GM18868 (cell line): ENCODE data around the gene MANSC4.

Source experiments
- ATAC-seq: cut with Tn5 transposase; IDR thresholded peaks from one replicate; pipeline ENCODE4 v1.9.1; 2021; ENCODE audit warnings: mild to moderate bottlenecking, moderate library complexity; ENCODE audit not compliant: unreplicated experiment

MANSC4 gene

DNA sequence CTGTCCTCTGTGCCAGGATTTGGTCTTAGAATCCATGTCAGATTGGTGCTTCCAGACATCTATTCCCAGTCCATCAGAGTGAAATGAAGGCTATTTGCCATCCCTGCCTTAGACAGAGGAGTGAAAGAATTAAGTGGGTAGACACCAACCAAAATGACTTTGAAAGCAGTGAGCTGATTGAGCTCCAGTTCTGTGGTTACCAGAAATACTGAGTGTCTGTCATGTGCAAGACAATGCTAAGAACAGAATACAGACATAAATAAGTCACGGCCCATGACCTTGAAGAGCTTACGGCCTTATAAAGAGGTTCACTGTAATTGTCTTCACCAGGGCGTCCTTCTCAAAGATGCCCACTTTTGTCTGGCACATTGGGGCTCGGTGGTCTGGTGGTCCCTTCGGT, 21.6 kb upstream of the MANSC4 start:
- no peak for ATAC-seq

DNA sequence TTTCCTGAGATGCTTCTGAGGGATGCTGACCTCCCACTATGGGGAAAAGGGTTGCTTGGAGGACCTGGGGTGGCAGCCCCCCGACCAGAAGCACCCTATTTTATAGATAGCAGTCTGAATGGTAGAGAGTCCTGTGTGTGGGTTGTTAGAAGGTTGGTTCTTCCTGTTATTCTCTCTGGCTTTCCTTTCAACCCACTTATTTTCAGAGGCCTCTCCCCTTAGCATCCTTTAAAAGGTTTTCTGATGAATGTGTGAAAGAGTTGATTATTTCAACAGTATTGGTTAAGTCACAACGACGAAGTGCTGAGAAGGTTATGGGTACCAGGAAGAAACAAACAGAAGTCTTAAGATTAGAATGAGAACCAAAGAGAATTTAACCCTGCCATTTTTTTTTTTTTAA, 20.8 kb upstream of the MANSC4 start:
- ATAC-seq: no peak

DNA sequence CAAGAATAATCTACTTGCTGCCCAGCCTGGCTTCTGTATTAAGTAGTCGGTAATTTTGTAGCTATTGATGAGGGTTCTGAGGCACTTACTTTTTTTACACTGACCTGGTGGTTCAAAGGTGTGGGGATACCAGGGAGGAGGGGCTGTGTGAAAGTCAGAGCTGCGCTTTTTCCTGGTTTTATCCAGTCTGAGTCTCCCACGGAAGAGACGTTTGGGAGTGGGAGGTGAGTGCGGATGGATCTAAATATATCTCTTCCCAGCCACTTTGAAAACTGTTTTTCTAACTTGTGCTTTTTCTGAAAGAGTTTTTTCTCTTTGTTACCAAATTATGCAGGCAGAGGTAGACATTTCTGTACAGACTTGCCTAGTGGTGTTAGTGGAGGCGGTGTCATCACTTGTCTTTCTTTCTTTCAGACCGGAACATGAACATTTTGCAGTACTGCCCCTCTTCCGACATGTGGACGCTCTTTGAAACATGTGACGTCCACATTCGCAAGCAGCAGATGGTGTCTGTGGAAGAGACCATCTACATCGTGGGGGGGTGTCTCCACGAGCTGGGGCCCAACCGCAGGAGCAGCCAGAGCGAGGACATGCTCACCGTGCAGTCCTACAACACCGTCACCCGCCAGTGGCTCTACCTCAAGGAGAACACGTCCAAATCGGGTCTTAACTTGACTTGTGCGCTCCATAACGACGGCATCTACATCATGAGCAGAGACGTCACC, 17.4 kb upstream of the MANSC4 start:
- no peak for ATAC-seq

DNA sequence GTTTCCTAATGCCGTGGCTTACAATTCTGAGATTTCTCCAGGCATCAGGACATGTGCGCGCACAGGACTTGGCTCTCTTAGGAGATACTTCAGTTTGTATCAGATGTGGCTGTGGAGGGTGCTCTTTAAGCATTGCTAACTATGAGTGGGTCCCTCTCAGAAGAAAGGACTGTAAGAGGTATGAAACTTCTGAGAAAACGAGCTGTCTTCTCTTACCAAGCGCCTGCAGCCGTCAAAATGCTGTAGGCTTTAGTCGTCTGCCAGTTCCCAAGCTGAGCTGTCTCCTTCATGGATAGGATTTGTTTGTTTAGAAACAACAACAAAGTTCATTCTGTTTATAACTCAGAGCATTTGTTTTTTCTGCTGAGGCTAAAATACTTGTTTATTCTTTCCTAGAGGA, 16.1 kb upstream of the MANSC4 start:
- no peak for ATAC-seq

DNA sequence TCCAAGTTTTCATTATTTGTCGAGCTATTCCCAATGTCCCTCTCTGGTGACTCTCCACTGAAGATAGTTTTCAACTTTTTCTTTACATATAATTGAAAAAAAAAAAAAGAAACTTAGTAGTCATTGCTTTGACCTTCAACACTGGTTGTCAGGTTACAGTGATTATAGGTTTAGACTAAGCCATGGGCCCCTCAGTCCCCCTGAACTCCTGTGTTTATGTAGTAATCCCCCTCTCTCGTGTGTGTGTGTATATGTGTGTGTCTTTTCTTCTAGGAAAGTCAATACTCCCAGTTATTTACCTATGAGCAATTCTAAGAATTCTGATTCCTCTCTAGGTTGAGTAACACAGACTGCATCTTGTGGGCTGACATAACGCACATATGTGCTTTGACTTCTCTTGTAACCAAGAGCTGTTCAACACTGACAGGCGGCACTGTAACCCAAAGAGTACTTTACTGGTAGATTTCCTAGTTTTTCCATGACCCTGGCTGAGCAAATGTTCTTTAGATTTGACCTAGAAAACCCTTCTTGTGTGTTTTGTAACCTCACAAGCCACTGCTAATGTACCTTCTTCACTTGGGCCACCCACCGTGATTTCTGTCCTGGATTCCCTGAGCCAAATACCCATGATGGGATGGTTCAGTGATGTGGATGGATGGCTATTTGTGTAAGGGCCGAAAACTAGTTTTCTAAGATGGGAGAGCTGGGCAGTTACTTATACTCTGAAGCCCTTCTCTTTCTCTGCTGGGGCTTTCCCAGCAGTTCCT, 15.0 kb upstream of the MANSC4 start:
- no peak for ATAC-seq

DNA sequence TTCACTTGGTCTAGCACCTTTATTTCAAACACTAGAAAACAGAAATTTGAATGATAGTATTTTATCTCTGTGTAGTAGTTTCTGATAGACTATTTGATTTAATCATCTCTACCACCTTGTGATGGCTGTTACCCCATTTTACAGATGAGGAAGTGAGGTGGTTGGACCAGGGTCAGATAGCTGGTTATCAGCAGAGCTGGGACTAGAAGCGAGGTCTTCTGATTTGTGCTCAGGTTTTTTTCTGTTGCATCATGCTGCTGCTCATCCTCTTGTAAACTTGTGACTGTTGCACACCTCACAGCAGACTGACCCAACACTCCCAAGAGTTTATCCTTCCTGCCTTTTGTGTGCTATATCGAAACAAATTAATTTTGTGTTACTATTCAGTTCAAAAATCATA, 10.1 kb upstream of the MANSC4 start:
- no peak for ATAC-seq

DNA sequence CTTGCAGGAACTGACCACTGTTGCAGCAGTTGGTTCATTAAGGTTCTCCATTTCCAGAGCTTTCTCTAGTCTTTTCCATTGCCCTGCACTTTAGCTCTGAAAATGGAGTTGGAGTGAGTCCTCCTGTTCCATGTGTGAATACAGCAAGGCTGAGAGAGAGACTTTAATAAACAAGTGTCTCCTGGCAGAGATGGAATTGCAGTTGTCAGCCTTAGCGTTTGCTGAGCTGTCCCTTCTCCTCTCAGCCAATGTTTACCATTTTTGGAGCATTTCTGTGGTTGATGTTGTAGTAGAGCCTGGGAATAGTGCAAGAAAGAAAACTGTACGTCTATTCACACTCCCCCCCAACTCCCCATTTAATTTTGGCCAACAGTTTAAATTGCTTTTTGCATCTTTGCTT, 7.5 kb upstream of the MANSC4 start:
- no peak for ATAC-seq

DNA sequence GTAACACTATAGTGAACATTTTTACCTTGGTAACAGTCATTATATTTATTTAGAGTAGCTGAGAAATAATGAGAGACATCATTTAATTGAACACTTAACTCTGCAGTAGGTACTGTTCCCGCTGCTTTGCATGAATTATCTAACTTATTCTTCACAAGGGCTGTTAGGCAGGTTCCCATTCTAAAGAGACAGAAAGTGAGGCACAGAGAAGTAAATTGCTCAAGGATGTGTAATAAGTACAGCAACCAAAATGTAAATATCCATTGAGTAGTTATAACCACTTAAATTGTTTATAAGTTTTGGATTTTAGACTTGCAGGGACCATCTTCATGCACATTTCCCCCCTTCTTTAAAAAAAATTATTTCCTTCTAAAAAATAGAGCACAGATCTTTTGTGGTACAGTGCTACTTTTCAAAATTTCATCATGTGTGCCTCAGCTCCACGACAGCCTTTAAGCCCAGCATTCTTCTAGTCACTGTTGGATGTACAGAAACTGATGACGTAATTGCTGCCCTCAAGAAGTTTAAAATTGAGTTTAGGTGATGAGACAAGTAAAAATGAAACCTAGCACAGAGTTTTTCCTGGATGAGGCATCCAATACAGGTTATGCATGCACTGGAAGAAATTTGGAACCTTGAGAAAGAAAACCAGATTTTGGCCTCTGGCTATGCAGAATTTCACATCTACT, 6.0 kb upstream of the MANSC4 start:
- no peak for ATAC-seq

DNA sequence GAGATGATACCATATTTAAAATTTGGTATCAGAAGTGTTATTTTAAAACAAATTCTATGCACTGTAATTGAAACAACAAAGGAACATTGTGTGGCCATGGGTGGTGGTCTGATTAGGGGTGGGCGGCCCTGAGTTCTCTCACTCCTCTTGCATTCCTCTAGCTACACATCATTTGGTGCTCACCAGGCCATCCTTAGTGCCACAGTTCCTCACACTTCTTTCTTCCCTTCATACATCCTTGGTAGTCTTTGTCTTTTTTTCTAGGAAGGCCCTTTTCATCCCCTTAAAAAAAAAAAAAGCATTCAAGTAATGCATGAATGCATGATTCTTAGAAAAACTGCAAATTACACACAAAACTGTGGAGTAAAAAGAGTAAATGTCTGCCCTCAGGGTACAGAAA, 2.4 kb upstream of the MANSC4 start:
- ATAC-seq: no peak

DNA sequence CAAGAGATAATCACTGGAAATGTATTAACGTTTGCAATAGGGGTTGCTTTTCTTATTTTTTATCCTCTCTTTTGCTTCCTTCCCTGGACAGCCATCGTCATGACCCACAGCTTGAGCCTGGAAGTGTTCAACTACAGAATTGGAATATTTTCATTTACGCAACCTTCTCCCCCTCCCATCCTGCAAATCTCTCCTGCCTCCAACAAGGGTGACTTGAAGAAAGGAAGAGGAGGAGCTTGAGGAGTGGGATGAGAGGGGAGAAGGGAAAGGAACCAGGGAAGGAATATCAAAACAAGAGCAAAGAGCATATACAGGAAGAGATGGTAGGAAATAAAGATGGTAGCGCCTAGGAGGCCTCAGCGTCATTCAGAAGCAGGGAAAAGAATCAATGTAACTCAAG, 1.6 kb upstream of the MANSC4 start:
- no peak for ATAC-seq

DNA sequence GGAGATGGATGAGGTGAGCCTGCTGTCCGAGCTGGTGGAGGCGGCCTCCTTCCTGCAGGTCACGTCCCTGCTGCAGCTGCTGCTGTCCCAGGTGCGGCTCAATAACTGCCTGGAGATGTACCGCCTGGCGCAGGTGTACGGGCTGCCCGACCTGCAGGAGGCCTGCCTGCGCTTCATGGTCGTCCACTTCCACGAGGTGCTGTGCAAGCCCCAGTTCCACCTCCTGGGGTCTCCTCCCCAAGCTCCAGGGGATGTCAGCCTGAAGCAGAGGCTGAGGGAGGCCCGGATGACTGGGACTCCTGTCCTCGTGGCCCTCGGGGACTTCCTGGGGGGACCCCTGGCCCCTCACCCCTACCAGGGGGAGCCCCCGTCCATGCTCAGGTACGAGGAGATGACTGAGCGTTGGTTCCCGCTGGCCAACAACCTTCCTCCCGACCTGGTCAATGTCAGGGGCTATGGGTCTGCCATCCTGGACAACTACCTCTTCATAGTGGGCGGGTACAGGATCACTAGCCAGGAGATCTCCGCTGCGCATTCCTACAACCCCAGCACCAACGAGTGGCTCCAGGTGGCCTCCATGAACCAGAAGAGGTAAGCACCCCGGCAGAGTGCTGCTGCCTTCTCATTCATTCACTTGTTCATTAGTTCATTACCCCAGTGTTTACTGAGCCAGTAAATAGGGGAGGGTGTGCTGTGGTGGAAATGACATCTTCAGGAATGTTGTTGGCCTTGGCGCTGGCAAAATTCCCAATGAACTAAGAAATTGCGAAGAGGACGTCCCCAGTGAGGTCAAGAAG, 774 bp upstream of the MANSC4 start:
- peak; percentile 31 for ATAC-seq

DNA sequence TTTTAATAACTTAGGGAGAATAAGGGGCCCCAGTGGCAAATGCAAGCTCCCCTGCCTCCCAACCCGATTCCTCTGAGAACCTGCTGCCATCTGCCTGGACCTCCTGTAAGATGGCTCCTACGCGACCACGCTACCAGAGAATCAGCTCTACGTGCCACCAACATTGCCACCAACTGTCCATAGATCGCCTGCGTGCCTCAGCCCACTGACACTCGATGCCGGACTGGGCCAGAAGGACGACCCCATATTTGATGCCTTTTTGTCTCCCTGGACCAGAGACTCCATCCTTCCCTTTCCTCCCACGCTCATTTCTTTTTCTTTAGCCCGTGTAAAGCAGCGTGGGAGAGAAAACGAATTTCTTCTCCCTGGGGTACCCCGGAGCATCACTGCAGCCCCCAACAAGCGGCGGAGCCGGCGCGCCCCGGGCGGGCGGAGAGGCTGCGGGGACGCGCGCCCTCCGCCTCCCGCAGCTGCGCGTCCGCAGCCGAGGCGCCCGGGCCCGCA, 568 bp downstream of the MANSC4 start:
- ATAC-seq: peak; percentile 57

DNA sequence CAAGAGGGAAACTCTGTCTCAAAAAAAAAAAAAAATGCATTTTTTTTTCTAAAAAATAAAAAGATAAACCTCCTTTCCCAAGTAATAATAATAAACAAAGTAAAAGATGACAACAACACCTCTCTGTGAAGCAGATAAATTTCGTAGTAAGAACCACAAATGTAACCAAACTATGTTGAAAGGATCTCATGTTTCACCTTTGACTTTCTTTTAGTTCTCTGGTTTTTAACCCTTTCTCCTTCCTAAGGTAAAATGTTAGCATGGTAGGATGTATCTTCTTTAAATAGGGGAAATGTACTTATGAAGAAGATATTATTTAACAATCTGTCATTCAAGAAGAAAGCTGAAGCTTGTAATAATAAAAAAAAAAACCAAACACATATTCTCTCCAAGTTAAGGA, 1.8 kb downstream of the MANSC4 start:
- no peak for ATAC-seq

DNA sequence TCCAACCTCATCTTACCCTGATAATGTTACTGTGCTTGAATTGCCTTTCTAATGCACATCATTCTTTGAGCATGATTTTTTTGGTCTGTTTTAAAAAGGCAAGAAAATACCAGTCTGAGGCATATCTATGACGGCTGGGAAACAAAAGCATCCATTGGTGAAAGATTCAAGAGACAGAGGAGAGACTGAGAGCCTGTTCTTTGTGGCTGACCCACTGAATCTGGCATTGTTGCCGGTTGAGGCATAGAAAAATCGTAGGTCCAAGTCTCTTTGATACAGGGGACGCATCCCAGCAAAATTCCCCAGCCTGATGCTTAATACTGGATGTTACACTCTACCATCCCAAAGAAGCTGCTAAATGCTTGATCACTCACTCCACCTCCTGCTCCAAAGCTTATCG, 2.9 kb downstream of the MANSC4 start:
- ATAC-seq: no peak

DNA sequence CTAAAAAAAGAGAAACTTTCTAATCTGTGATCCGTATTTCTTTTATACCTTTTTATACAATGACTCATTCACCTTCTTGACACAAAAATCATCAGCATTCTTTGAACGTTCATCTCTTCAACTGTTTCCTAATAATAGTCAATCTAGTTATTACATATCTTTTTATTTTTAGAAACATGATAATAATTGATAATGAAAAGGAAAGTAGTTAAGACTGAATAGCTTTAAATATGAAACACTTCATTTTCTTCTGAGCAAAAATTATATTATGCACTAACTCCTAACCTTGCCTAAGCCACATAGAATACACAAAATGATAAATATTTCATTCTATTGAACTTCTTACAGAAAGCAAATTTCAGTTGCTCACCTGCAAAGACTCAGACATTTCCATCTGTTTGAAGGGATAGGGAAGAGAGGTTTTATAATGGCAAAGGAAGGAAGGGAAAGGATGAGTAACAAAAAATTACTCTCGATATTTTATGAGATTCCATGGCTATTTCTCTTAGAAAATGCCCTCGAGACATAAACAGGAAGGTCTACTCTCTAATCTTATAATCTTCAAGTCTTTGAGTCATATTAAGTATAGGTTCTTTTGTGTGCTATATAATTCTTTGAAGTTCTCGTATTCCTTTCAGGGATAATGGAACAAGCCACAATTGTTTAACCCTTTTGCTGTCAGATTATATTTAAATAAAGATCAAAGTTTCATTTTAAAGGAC, 7.5 kb downstream of the MANSC4 start:
- ATAC-seq: no peak

DNA sequence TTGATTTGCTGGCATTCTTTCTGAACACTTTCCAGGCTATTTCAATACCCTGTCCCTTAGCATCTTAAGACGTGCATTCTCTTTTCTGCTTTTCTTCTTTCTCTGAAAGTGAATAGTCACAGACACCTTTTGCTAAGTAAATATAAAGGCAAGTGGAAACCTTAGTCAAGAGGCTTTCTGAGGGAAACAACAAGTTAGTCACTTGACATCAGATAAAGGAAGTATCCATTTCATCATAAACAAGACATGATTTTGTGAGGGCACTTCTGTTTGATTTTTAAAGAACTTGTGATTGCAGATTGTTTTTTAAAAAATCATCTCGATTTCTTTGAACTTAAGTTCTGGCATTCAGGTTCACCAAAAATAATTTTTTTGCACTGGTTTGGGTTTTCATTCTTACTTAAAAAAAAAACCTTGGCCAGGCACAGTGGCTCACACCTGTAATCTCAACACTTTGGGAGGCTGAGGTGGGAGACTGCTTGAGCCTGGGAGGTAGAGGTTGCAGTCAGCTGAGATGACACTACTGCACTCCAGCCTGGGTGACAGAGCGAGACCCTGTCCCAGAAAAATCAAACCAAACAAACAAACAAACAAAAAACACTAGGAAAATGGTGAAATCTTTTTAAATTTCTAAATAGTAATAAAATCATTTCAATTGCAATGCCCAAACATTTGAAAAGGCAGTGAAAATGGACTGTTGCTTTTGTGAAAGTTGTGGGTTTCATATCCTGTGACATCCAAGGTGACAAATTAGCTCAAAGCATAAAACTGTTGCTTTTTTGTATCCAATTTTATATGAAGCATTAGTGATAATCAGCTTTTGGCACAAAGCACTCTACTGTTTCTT, 8.3 kb downstream of the MANSC4 start:
- no peak for ATAC-seq

DNA sequence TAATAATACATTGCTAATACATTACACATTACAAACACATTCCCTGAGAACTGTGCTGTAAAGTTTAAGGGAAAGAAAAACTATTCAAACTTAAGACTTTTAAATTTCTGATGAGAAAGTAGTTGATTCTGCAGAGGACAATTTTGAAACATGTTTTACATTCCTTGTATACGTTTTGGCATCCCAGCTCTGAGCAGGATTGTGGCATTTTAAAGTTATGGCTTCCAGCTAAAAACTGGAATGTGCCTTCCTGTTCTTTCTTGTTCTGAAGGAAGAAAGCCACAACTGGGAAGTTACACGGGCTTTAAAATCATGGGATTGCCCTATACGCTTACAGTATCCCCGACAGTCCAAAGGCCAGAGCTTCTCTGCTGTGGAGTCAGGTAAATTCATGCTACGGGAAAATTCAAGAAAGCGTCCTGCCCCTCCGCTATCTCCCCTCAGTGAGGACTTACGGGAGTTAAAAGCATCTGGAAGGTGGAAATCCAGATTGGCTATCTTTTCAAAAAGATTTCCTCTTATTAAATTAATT, 10.8 kb downstream of the MANSC4 start:
- no peak for ATAC-seq

DNA sequence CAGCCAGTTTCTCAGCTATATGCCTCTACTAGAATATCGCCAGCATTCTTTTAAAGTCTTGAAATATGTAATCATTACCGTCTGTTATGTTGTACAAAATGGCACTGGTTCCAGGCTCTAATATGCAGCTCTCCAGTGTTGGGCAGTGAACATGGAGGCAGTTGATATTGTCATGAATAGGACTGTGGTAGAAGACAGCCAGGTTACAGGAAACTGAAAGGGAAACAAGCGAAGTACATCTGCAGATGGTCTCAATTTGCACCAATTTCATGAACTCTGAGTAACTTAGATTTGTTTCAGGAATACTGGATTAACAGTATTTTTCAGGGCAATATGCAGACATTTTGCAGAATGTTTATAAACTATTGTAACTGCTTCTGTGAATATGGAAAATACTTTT, 13.4 kb downstream of the MANSC4 start:
- no peak for ATAC-seq

DNA sequence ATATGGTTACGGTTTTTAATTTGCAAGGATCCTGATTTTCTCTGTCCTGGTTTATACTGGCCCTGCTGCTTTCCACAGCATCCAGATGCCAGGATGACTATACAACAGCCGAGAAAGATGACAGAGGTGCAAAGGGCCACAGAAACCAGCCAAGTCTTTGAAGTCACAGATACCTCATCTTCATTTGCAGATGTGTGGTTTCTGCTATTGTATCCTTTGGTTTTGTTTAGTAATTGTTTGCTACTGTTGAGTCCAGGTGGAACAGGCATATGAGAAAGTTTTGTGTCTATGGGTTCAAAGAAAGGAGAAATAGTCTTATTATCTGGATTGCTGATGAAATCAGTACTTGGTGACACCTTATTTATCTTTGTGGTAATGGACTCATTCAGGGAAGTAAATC, 17.3 kb downstream of the MANSC4 start:
- no peak for ATAC-seq
